HFFc6 (cell line): ENCODE data around the gene ACVR1B. TPM values are rescaled to one million over a fixed set of nuclear protein-coding genes. Genes with fewer than 3 reads are reported as not detected.

ENCODE experiments used
- DNase-seq: peaks from one replicate; pipeline ENCODE4 v3.0.0-alpha.2; 2018
- H3K27ac Mint-ChIP-seq: 2 replicates; pipeline ENCODE4 v1.8.0; 2020; ENCODE audit warnings: mild to moderate bottlenecking, mixed read lengths
- H3K27me3 Mint-ChIP-seq: 2 replicates; pipeline ENCODE4 v1.8.0; 2021; ENCODE audit warnings: mild to moderate bottlenecking, moderate library complexity, mixed read lengths; ENCODE audit not compliant: insufficient read depth
- H3K36me3 Mint-ChIP-seq: 2 replicates; pipeline ENCODE4 v1.8.0; 2021; ENCODE audit warnings: low read depth, mixed read lengths
- H3K4me1 Mint-ChIP-seq: 2 replicates; pipeline ENCODE4 v1.8.0; 2020; ENCODE audit warnings: low read depth, mixed read lengths
- H3K4me3 Mint-ChIP-seq: 2 replicates; pipeline ENCODE4 v1.8.0; 2020; ENCODE audit warnings: mild to moderate bottlenecking, moderate library complexity, mixed read lengths
- H3K9me3 Mint-ChIP-seq: 2 replicates; pipeline ENCODE4 v1.8.0; 2020; ENCODE audit warnings: mild to moderate bottlenecking, mixed read lengths
- CTCF ChIP-seq: fragments of 200-600 bp; sonication (generic); IDR thresholded peaks from 2 replicates; pipeline ENCODE4 v1.5.0; 2021; ENCODE audit warnings: antibody characterized with exemption, mild to moderate bottlenecking
- total RNA-seq, 6 experiments: library from RNA; stranded (reverse); fragmentation: NEBNext Ultra II Directional; extraction: Animal tissue kit (Norgen Biotek cat#: 25700); gene quantifications; 2 replicates in 1 of 6; 3 replicates in 5 of 6; pipeline ENCODE4 v1.2.3, GENCODE V29; 2021

ACVR1B gene
- total RNA-seq, 6 experiments from 2014 or later, result 13.1 to 15.2 (median 14.0) TPM

- Mint-ChIP-seq H3K9me3 (peaks cover 4% of the 10 kb centered on the region; the same call in 1 of the 2 replicates), H3K27me3 (no peaks in the 10 kb centered on the region), H3K36me3 (peaks cover 13% of the 10 kb centered on the region), H3K4me1 (peaks cover 51% of the 10 kb centered on the region), H3K27ac (no peak overlapping the region), H3K4me3 (no peak overlapping the region)
- no peak for TF ChIP-seq CTCF
- no peak for DNase-seq
Observed at GRCh38 chr12:51969643-51970042, 18.1 kb downstream of the ACVR1B start.

GRCh38 chr12:51970904-51971646 lies 19.6 kb downstream of the ACVR1B start:
- Mint-ChIP-seq H3K27ac (peak overlapping the region; percentile 69), H3K4me1 (peaks cover 65% of the 10 kb centered on the region)

GRCh38 chr12:51971679-51972421 lies 20.4 kb downstream of the ACVR1B start:
- Mint-ChIP-seq H3K4me1 (peaks cover 73% of the 10 kb centered on the region), H3K4me3 (peak overlapping the region; percentile 52), H3K27ac (peak overlapping the region; percentile 69), H3K27me3 (no peaks in the 10 kb centered on the region), H3K36me3 (peaks cover 19% of the 10 kb centered on the region), H3K9me3 (no peaks in the 10 kb centered on the region)
- DNase-seq, result no peak
- TF ChIP-seq CTCF, result no peak

More at GRCh38 chr12:51970904-51971646, 19.6 kb downstream of the ACVR1B start:
- peak; percentile 76 for TF ChIP-seq CTCF
- Mint-ChIP-seq H3K36me3 (peaks cover 12% of the 10 kb centered on the region), H3K27me3 (no peaks in the 10 kb centered on the region), H3K9me3 (no peaks in the 10 kb centered on the region), H3K4me3 (peak overlapping the region; percentile 52)
- peak; percentile 23 for DNase-seq

- no peak for DNase-seq
- peak overlapping the region; percentile 69; the same call in 1 of the 2 replicates for H3K27ac Mint-ChIP-seq
- H3K4me3 Mint-ChIP-seq, result no peak overlapping the region
- no peak for TF ChIP-seq CTCF
- no peaks in the 10 kb centered on the region for H3K9me3 Mint-ChIP-seq
- no peaks in the 10 kb centered on the region for H3K27me3 Mint-ChIP-seq
- H3K36me3 Mint-ChIP-seq, result peaks cover 20% of the 10 kb centered on the region
- H3K4me1 Mint-ChIP-seq, result peaks cover 78% of the 10 kb centered on the region
Observed at GRCh38 chr12:51972422-51972812, 20.9 kb downstream of the ACVR1B start.

- no peak for DNase-seq
- H3K4me1 Mint-ChIP-seq, result peaks cover 83% of the 10 kb centered on the region
- H3K36me3 Mint-ChIP-seq, result peaks cover 20% of the 10 kb centered on the region
- TF ChIP-seq CTCF, result no peak
- H3K9me3 Mint-ChIP-seq, result no peaks in the 10 kb centered on the region
- peak overlapping the region; percentile 13; the same call in 1 of the 2 replicates for H3K27ac Mint-ChIP-seq
- H3K27me3 Mint-ChIP-seq, result no peaks in the 10 kb centered on the region
- H3K4me3 Mint-ChIP-seq, result peak overlapping the region; percentile 14; the same call in 1 of the 2 replicates
Observed at GRCh38 chr12:51972849-51973273, 21.4 kb downstream of the ACVR1B start.
